CD4-positive, alpha-beta T cell treated with Interleukin-12 subunit alpha and Interleukin-12 subunit beta, for 1 hour (primary cell): ENCODE data around the gene RASSF7.

ENCODE experiments used
- DNase-seq: peaks from one replicate; pipeline ENCODE4 v3.0.0-alpha.2; 2020

Gene RASSF7

GRCh38 chr11:567629-568292 is 7.0 kb downstream of the RASSF7 start:
- no peak for DNase-seq

- DNase-seq = peak; percentile 96
Measured at GRCh38 chr11:568306-569157, 7.8 kb downstream of the RASSF7 start.

- no peak for DNase-seq
Measured at GRCh38 chr11:569158-569885, 8.6 kb downstream of the RASSF7 start.

- no peak for DNase-seq
Measured at GRCh38 chr11:571802-572185, 11.0 kb downstream of the RASSF7 start.

GRCh38 chr11:573146-573759 is 12.5 kb downstream of the RASSF7 start:
- no peak for DNase-seq

GRCh38 chr11:574031-574570 is 13.3 kb downstream of the RASSF7 start:
- DNase-seq = peak; percentile 41

- DNase-seq = no peak
Measured at GRCh38 chr11:574632-575312, 14.0 kb downstream of the RASSF7 start.

GRCh38 chr11:575313-575995 is 14.7 kb downstream of the RASSF7 start:
- DNase-seq = no peak

GRCh38 chr11:575996-576768 is 15.4 kb downstream of the RASSF7 start, which contains the start of gene PHRF1:
Gene PHRF1 (plus strand): TSS chr11:576470. CDS start chr11:581513, 5,043 bp downstream.
- DNase-seq = peak; percentile 96

- DNase-seq = no peak
Measured at GRCh38 chr11:576811-577610, 16.2 kb downstream of the RASSF7 start.

GRCh38 chr11:577611-577894 is 16.8 kb downstream of the RASSF7 start:
- no peak for DNase-seq

GRCh38 chr11:578276-579035 is 17.7 kb downstream of the RASSF7 start:
- DNase-seq = no peak

- no peak for DNase-seq
Measured at GRCh38 chr11:579830-580601, 19.2 kb downstream of the RASSF7 start.

GRCh38 chr11:581342-581741 is 20.6 kb downstream of the RASSF7 start:
- DNase-seq = no peak

- no peak for DNase-seq
Measured at GRCh38 chr11:581752-582151, 21.0 kb downstream of the RASSF7 start.

GRCh38 chr11:584287-584686 is 23.5 kb downstream of the RASSF7 start:
- DNase-seq = no peak

- DNase-seq = no peak
Measured at GRCh38 chr11:586376-587316, 25.9 kb downstream of the RASSF7 start.
